ENCODE data around the gene DSG2.
"Not testable (repeated sequence)": the region's sequence is repeated elsewhere in the genome, so short reads cannot be mapped to it uniquely, and the experiment has no call there.

The DSG2 gene

DNA sequence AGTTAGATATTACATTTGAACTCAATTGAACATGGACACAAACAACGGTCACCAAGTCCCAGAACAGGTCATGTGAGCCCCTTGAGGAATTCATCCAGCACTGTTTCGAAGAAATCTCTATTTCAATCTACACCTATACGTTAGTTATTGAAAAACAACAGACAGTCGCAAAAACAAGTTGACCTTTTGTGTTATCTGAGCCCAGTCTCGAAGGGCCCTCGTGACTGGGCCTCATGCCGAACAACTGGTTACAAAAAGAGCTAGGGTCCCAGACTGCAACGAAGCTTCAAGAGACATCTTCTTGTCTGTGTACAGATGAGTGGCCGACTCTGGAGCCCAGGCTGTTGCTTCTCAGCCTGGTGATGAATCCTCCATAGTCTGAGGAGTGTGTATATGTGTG is 5.3 kb upstream of the DSG2 start:
- TF ChIP-seq ZNF274 (IDR thresholded peaks at IDR 0.05; ENCODE audit: low read depth, low read length), result no peak
- no peak overlapping the region for H3K4me3 ChIP-seq (ENCODE audit: low read length)

DNA sequence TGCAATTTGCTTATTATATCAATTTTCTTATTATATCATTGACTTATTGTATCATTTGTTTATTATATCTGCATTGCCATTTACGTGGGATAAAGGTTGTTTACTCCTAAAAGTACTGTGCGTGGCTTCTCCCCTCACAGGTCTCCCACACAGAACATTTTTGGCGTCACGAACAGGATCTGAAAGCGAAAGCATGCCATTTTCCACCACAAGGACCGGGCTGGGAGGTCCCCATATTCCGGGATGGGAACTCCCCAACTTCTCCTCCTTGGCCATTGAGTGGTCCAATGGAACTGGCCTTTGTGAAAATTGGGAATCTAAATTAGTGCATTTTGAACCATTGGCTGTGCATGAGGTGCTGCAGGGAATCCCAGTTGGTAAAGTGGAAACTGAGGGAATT is 4.8 kb upstream of the DSG2 start:
- no peak overlapping the region for H3K4me3 ChIP-seq (ENCODE audit: low read length)

DNA sequence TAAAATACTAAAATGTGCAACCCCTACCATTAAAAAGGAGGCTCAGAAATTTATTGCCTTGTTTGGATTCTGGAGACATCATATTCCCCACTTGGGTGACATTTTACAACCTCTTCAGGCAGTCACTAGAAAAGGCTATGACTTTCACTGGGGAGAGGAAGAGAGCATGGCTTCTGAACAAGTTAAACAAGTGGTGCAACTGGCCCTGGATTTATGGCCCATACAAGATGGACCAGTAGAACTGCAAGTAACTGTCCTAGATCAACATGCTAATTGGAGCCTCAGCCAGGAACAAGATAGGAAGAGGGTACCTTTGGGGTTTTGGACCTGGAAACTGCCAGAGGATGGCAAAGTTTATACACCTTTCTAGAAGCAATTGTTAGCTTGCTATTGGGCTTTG is 4.0 kb upstream of the DSG2 start:
- TF ChIP-seq ZNF274 (IDR thresholded peaks at IDR 0.05; ENCODE audit: low read depth, low read length), result no peak
- H3K4me3 ChIP-seq (ENCODE audit: low read length), result no peak overlapping the region

More for the DNA sequence above, 4.8 kb upstream of the DSG2 start:
- TF ChIP-seq ZNF274 (IDR thresholded peaks at IDR 0.05; ENCODE audit: low read depth, low read length), result no peak

GRCh38 chr18:31494705-31495244 is 3.2 kb upstream of the DSG2 start:
- not testable (repeated sequence) for H3K4me3 ChIP-seq (ENCODE audit: low read length)

DNA sequence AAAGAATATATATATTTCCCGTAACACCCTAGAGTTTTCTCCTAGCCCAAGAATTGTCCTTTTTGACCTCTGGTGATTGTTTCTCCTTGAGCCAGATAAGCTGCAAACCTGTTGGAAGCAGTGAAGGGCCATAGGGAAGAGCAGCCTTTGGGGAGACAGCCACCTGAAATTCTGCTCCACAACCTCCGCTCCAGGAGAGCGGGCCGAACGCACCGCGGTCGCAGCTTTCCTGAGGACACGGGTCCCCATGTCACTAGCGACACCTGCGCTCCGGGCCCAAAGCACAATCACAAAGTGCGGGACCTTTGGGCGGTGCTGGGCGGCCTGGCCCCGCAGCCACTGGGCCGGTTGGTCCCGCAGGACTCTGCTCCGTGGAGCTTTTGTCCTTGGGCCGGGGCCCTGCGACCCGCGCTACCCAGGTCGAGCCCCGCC is 557 bp upstream of the DSG2 start:
- no peak for TF ChIP-seq ZNF274 (IDR thresholded peaks at IDR 0.05; ENCODE audit: low read depth, low read length)
- H3K4me3 ChIP-seq (ENCODE audit: low read length), result peak overlapping the region; percentile 85; the same call in 1 of the 2 replicates

- no peak for TF ChIP-seq ZNF274 (IDR thresholded peaks at IDR 0.05; ENCODE audit: low read depth, low read length)
- H3K4me3 ChIP-seq (ENCODE audit: low read length), result peak overlapping the region; percentile 85
Measured at GRCh38 chr18:31498574-31499524, 872 bp downstream of the DSG2 start.

DNA sequence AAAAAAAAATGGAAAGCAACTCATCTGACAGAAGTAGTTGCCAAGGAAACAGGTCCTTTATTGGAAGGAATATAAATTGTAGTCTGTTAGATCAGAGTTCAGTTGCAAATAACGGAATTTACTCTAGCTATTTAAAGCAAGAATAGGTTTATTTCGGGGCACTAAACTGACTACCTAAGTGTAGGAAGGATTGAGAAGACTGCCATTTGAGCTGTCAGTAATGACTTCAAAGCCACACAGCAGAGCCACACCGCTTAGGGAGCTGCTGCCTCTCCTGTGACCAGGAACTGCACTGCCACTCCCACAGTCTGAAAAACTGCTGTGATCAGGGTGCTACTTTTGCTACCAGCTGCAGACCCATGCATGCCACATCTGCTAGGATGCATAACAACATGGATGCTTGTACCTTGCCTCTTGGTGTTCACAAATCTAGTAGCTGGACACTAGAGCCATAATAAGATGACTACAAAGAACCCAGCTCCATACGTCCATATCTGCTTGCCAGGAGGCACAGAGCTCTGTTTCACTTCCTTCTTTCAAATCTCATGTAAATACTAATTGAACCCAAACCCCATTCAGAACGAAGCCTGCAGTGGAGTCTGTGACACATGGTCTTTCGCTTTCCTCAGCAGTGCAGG is 2.2 kb downstream of the DSG2 start:
- peak overlapping the region; percentile 54 for H3K4me3 ChIP-seq (ENCODE audit: low read length)
- no peak for TF ChIP-seq ZNF274 (IDR thresholded peaks at IDR 0.05; ENCODE audit: low read depth, low read length)

DNA sequence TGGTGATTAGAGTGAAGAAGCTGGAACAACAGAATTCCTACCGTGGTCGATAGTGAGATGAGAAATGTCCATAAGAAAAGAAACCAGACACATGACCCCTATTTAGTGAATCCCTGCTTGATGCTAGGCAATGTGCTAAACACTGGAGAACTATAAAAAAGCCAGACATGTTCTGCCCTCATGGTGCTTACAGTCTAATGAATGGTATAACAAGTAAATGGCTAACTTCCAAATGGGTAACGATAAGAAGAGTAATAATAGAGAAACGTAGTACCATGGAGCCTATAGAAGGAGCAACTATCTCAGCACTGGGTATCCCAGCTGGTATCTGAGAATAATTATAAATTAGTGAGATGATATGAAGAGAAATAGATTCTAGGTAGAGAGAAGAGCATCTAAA is 5.0 kb downstream of the DSG2 start:
- H3K4me3 ChIP-seq (ENCODE audit: low read length), result no peak overlapping the region
- no peak for TF ChIP-seq ZNF274 (IDR thresholded peaks at IDR 0.05; ENCODE audit: low read depth, low read length)

DNA sequence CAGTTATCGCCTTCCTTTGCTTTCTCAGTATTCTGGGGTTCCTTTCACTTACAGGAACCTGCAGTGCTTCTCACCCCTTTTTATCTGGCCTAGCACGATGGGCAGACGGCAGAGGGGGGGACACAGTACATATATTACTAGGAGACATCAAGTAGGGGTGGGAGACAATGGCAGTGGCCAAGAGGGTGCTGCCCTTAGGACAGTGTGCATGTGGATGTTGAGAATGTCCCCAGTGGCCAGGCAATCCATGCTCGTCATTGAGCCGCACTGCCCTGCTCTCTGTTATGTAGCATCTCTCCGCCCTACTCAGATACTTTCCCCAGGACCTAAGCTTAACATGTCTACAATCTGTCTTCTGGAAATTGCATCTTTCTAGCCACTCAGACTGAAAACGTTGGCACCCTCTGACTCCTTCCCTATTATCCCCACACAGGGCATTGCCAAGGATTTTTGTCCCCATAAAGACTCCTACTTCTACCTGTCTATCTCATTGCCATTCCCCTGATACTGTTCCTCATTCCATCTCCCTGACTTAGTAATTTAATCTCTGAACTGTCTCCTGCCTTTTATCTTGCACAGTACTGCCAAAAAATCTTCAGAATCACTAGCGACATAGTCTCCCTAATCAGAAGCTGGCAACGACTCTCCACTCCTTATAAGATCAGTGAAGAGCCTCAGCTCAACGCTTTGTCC is 6.6 kb downstream of the DSG2 start:
- H3K4me3 ChIP-seq (ENCODE audit: low read length), result no peak overlapping the region
- no peak for TF ChIP-seq ZNF274 (IDR thresholded peaks at IDR 0.05; ENCODE audit: low read depth, low read length)

DNA sequence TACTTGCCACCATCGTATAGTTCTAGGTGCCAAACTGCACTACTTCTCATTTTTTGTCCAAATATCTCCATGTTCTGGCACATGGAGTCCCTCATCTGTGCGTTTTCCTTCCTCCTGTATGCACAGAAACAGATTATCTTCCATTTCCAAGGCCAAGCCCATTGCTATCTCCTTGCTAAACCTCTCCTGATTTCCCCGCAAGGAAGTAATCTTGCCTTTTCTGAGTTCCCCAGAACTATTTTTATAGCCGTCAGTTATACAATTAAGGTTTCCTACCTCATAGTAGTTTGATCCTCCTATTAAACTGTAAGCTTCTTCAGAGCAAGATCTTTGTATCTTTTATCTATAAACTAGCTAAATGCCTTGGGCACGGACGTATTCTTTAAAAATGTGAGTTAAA is 7.2 kb downstream of the DSG2 start:
- TF ChIP-seq ZNF274 (IDR thresholded peaks at IDR 0.05; ENCODE audit: low read depth, low read length), result no peak
- H3K4me3 ChIP-seq (ENCODE audit: low read length), result no peak overlapping the region

DNA sequence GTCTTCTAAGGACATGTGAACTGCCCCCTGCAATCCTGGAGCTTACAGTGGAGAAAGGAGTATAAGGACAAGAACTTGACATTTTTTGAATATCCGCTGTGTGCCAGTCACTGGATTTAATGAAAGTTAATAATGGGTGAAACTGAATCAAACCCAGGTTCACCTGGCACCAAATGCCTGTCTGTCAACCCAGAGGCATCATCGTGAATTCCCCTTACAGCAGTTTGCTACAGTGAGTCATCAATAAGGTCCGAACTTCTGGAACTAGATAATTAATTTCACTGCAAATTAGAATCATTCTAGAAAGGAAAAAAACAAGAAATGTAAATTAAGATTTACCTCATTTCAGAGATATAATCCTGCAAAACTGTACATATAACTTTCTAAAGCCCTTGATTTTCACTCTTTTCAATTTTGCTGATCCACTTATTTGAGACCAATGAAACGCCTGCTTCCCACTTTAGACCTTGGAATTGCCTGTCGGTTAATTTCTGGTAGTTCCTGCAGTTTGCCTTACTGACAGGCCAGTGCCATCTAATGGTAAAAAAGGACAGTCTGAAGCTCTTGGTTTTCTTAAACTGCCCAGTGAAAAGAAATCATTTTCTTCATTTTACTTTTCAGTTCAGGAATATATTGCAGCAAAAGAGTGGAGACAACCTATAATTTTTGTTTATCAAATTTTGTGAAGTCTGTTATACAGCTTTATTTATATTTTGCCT is 8.2 kb downstream of the DSG2 start:
- TF ChIP-seq ZNF274 (IDR thresholded peaks at IDR 0.05; ENCODE audit: low read depth, low read length), result no peak
- H3K4me3 ChIP-seq (ENCODE audit: low read length), result no peak overlapping the region

DNA sequence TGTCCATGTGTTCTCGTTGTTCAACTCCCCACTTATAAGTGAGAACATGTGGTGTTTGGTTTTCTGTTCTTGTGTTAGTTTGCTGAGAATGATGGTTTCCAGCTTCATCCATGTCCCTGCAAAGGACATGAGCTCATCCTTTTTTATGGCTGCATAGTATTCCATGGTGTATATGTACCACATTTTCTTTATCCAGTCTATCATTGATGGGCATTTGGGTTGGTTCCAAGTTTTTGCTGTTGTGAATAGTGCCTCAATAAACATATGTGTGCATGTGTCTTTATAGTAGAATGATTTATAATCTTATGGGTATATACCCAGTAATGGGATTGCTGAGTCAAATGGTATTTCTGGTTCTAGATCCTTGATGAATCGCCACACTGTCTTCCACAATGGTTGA is 9.1 kb downstream of the DSG2 start:
- H3K4me3 ChIP-seq (ENCODE audit: low read length), result not testable (repeated sequence)

GRCh38 chr18:31508781-31509180 is 10.8 kb downstream of the DSG2 start:
- TF ChIP-seq ZNF274 (IDR thresholded peaks at IDR 0.05; ENCODE audit: low read depth, low read length), result no peak
- H3K4me3 ChIP-seq (ENCODE audit: low read length), result no peak overlapping the region

DNA sequence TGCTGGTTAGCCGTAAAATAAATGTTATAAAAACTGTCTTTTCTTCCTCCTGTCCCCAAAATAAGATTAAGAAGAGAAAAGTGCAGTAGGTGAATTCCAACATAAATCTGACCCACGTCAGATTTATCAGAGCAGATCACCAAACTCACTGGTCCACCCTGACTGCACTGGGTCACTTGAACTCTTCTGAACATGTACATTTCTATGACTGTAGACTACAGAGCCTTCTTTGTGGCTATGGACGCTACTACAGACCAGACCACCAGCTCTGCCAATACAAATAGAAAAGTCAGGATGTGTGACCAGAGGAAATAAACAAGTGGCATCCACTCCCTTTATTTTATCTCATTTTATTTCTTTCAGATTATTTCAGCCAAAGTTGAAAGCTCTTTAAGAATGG is 11.6 kb downstream of the DSG2 start:
- TF ChIP-seq ZNF274 (IDR thresholded peaks at IDR 0.05; ENCODE audit: low read depth, low read length), result no peak
- no peak overlapping the region for H3K4me3 ChIP-seq (ENCODE audit: low read length)

Data from GM08714 (cell line).